C4-2B (cell line): Measurements from ENCODE around the gene TSPAN11.
A peak's percentile ranks its signal among the peaks of the same experiment; 100 is the strongest.

Source experiments
- H3K27ac ChIP-seq: fragments of 450-650 bp; 2 replicates; pipeline ENCODE4 v1.5.1; 2017
- CTCF ChIP-seq: fragments of 450-650 bp; conservative IDR thresholded peaks from 2 replicates; pipeline ENCODE4 v1.5.1; 2017; ENCODE audit warnings: mild to moderate bottlenecking
- ZFX ChIP-seq: fragments of 450-650 bp; IDR thresholded peaks from 2 replicates; pipeline ENCODE4 v1.6.1; 2017

TSPAN11 gene

DNA sequence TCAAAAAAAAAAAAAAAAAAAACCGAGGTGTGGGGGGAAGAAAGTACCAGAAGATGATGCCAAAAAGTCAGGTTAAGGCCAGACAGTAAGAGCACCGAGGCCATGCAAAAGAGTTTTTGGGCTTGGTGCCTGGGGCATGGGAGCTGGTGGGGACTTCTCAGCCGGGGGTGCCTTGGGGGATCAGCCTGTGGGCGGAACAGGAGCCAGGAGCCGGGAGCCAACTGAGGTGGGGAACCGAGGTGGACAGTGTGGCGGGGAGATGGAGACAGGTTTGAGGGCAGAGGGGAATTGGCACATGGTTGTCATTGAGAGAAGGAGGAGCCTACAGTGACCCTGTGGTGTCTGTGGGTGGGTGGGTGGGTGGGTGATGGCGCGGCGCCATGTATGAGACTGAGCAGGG is 33.2 kb downstream of the TSPAN11 start:
- TF ChIP-seq CTCF (no peak), ZFX (no peak)
- H3K27ac ChIP-seq, result no peak overlapping the region

- no peak for TF ChIP-seq CTCF
- no peak for TF ChIP-seq ZFX
- no peak overlapping the region for H3K27ac ChIP-seq
Measured at GRCh38 chr12:30961030-30961429, 34.5 kb downstream of the TSPAN11 start.

- H3K27ac ChIP-seq, result no peak overlapping the region
- TF ChIP-seq CTCF, result no peak
Measured at GRCh38 chr12:30962047-30962446, 35.5 kb downstream of the TSPAN11 start.

GRCh38 chr12:30963709-30964564 is 37.4 kb downstream of the TSPAN11 start:
- TF ChIP-seq ZFX, result no peak
- no peak for TF ChIP-seq CTCF
- H3K27ac ChIP-seq, result no peak overlapping the region

GRCh38 chr12:30964896-30965612 is 38.5 kb downstream of the TSPAN11 start:
- TF ChIP-seq CTCF (no peak), ZFX (no peak)
- no peak overlapping the region for H3K27ac ChIP-seq

DNA sequence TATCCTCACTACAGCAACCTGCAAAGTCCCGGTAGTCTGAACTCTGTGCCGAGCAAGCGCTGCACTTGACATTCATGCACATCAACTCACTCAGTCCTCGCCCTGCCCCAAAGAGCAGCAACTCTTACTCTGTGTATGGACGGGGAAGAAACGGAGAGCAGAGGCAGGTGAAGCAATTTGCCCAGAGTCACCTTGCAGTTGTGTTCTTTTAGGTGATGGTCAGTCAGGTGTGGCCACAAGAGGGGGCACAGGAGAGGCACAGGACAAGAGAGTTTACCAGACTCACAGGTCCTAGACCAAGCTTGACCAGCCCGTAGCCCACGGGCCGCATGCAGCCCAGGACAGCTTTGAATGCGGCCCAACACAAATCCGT is 39.1 kb downstream of the TSPAN11 start:
- TF ChIP-seq ZFX (no peak), CTCF (peak; percentile 73)
- H3K27ac ChIP-seq, result no peak overlapping the region

GRCh38 chr12:30967026-30967425 is 40.5 kb downstream of the TSPAN11 start:
- TF ChIP-seq ZFX (no peak), CTCF (no peak)
- no peak overlapping the region for H3K27ac ChIP-seq
